H1 (cell line): ENCODE measurements around the gene ANKS1A. TPM values are rescaled to one million over a fixed set of nuclear protein-coding genes. Genes with fewer than 3 reads are reported as not detected.

ENCODE experiments used
- RAD21 ChIP-seq, 2 experiments: IDR thresholded peaks in 1 of 2; conservative IDR thresholded peaks in 1 of 2; 2 replicates each; pipeline ENCODE4 v1.6.1; 2011; ENCODE audit warnings: low read depth in 2 of 2, low read length in 2 of 2, improper control_type of control experiment in 1 of 2, inconsistent platforms in 1 of 2, mild to moderate bottlenecking in 1 of 2, moderate library complexity in 1 of 2
- polyA plus RNA-seq, 7 experiments: library from polyadenylated mRNA; depleted of rRNA in 3 of 7; stranded (reverse) in 5 of 7; unstranded in 2 of 7; fragments of >200 nt in 5 of 7; fragments of 200-250 nt in 2 of 7; gene quantifications; 1 replicate in 5 of 7; 2 replicates in 1 of 7; 4 replicates in 1 of 7; pipeline versions ENCODE4 v1.2.1 to v1.2.3, GENCODE V29; 2011 to 2013; ENCODE audit warnings: missing spikeins in 2 of 7, mixed read lengths in 2 of 7
- total RNA-seq: library from RNA; stranded (reverse); fragmentation: NEBNext Ultra II Directional; extraction: Animal tissue kit (Norgen Biotek cat#: 25700); gene quantifications from 2 replicates; pipeline ENCODE4 v1.2.1, GENCODE V29; 2021

The ANKS1A gene
- total and polyA plus RNA-seq, 2 of the 8 experiments (the other 6 are each of a cell fraction or from before 2014, with no cell fraction given): 9.8 to 30.9 TPM

DNA sequence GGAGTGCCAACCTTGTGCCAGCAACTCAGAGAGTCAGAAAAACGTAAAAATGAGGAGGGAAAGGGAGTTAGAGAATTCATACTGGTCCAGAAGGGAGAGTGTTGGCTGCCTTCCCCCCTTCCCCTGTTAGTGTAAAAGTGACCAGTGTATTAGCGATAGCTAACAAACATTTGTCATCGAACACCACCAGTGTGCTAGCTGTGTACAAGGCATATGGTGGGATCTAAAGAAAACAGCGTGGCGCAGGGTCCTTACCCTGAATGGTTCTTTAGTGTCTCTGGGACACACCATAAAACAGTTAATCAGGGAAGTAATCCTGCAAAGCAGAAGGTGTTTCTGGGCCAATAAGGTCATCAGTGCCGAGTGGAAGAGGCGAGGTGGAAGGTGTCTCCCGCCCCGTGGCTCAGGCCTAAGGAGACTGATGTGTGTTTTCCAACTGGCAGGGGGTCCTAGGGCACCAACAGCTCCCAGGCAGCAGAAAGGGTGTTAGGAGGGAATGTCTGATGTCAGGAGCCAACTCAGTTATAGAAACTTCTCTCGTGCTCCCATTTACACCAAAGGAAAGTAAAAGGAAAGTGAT, 160.2 kb downstream of the ANKS1A start (continued):
- TF ChIP-seq RAD21 (IDR thresholded peaks at IDR 0.05 in 1 of 2, conservative IDR thresholded peaks at IDR 0.05 in 1 of 2; ENCODE audit: low read depth in 2 of 2, low read length in 2 of 2): no peak
